Upper lobe of right lung (tissue), 1 donor: ENCODE measurements around the gene SAMD4A. TPM values are rescaled to one million over a fixed set of nuclear protein-coding genes. Genes with fewer than 3 reads are reported as not detected.

Source experiments
- ATAC-seq: fragments of 200-7000 bp; cut with Tn5 transposase; one replicate; pipeline ENCODE4 v1.9.1; 2020; ENCODE audit warnings: mild to moderate bottlenecking, moderate library complexity
- DNase-seq: peaks from one replicate; pipeline ENCODE4 v3.0.0-alpha.2; 2020
- H3K27ac ChIP-seq: fragments of 200-600 bp; one replicate; pipeline ENCODE4 v1.8.0; 2022
- H3K27me3 ChIP-seq: fragments of 200-600 bp; one replicate; pipeline ENCODE4 v1.8.0; 2022; ENCODE audit warnings: mild to moderate bottlenecking
- H3K36me3 ChIP-seq: fragments of 200-600 bp; one replicate; pipeline ENCODE4 v1.8.0; 2022
- H3K4me1 ChIP-seq: fragments of 200-600 bp; one replicate; pipeline ENCODE4 v1.8.0; 2022
- H3K4me3 ChIP-seq: fragments of 200-600 bp; one replicate; pipeline ENCODE4 v1.8.0; 2022; ENCODE audit warnings: mild to moderate bottlenecking
- H3K9me3 ChIP-seq: fragments of 200-600 bp; one replicate; pipeline ENCODE4 v1.8.0; 2022
- CTCF ChIP-seq: fragments of 200-600 bp; IDR thresholded peaks from one replicate; pipeline ENCODE4 v1.8.0; 2022; ENCODE audit warnings: antibody characterized with exemption
- intact Hi-C: fragments of 100-400 bp; cut with DNase I; formaldehyde crosslinking; loops from one replicate; pipeline ENCODE4 v1.11.0; 2022
- total RNA-seq: library from RNA; stranded (reverse); fragmentation: NEBNext Ultra II Directional; extraction: Animal tissue kit (Norgen Biotek cat#: 25700); gene quantifications from one replicate; pipeline ENCODE4 v1.2.1, GENCODE V29; 2021
- donor health status: DM: no; HTN: yes; CAD: no; lungs with severe emphysema.

The SAMD4A gene
- total RNA-seq, 1 donor from 2014 or later, result 39.1 TPM

GRCh38 chr14:54599966-54600716, 33.2 kb downstream of the SAMD4A start:
- no peaks in the 10 kb centered on the region for H3K27me3 ChIP-seq
- TF ChIP-seq CTCF, result no peak
- no peak for ATAC-seq
- H3K9me3 ChIP-seq, result no peaks in the 10 kb centered on the region
- intact Hi-C loops, result no loop called here
- no peaks in the 10 kb centered on the region for H3K36me3 ChIP-seq
- peaks cover 9% of the 10 kb centered on the region for H3K4me1 ChIP-seq
- no peak for DNase-seq
- no peak overlapping the region for H3K4me3 ChIP-seq
- no peak overlapping the region for H3K27ac ChIP-seq

- intact Hi-C loops, result no loop called here
- H3K4me1 ChIP-seq, result peaks cover 9% of the 10 kb centered on the region
- H3K36me3 ChIP-seq, result no peaks in the 10 kb centered on the region
- no peak for DNase-seq
- H3K27me3 ChIP-seq, result no peaks in the 10 kb centered on the region
- no peak for TF ChIP-seq CTCF
- no peak overlapping the region for H3K27ac ChIP-seq
- no peak overlapping the region for H3K4me3 ChIP-seq
- ATAC-seq, result no peak
- H3K9me3 ChIP-seq, result no peaks in the 10 kb centered on the region
Observed at GRCh38 chr14:54600717-54601109, 33.8 kb downstream of the SAMD4A start.

GRCh38 chr14:54603362-54603761, 36.4 kb downstream of the SAMD4A start:
- Histone ChIP-seq H3K9me3 (no peaks in the 10 kb centered on the region), H3K27me3 (no peaks in the 10 kb centered on the region), H3K36me3 (no peaks in the 10 kb centered on the region), H3K27ac (no peak overlapping the region), H3K4me1 (peaks cover 9% of the 10 kb centered on the region), H3K4me3 (no peak overlapping the region)
- DNase-seq, result no peak
- no peak for ATAC-seq
- intact Hi-C loops, result no loop called here
- TF ChIP-seq CTCF, result no peak

GRCh38 chr14:54606178-54606577, 39.2 kb downstream of the SAMD4A start:
- Histone ChIP-seq H3K27ac (no peak overlapping the region), H3K9me3 (no peaks in the 10 kb centered on the region), H3K27me3 (no peaks in the 10 kb centered on the region), H3K4me3 (no peak overlapping the region), H3K36me3 (no peaks in the 10 kb centered on the region), H3K4me1 (no peaks in the 10 kb centered on the region)
- no peak for TF ChIP-seq CTCF
- ATAC-seq (peak; percentile 64), DNase-seq (no peak)
- intact Hi-C loops, result no loop called here

- DNase-seq (no peak), ATAC-seq (no peak)
- Histone ChIP-seq H3K4me1 (no peaks in the 10 kb centered on the region), H3K36me3 (no peaks in the 10 kb centered on the region), H3K4me3 (no peak overlapping the region), H3K9me3 (no peaks in the 10 kb centered on the region), H3K27me3 (no peaks in the 10 kb centered on the region), H3K27ac (no peak overlapping the region)
- TF ChIP-seq CTCF, result no peak
- intact Hi-C loops, result no loop called here
Observed at GRCh38 chr14:54606631-54607133, 39.8 kb downstream of the SAMD4A start.
